GM12865 (cell line): Measurements from ENCODE around the gene GALNT2.

ENCODE experiments used
- DNase-seq: peaks from one replicate; pipeline ENCODE4 v3.0.0; 2010; ENCODE audit warnings: low read depth
- H3K4me3 ChIP-seq: 2 replicates; pipeline ENCODE4 v1.5.1; 2011; ENCODE audit warnings: mild to moderate bottlenecking, low read depth, low read length, control low read depth
- CTCF ChIP-seq: IDR thresholded peaks from 2 replicates; pipeline ENCODE4 v1.5.1; 2011; ENCODE audit warnings: low read length, control low read depth, low read depth, inconsistent platforms; ENCODE audit not compliant: insufficient read depth; ENCODE audit errors: missing control alignments

GALNT2 gene

GRCh38 chr1:230095938-230096337 is 28.9 kb downstream of the GALNT2 start:
- no peak for DNase-seq
- H3K4me3 ChIP-seq = no peak overlapping the region
- no peak for TF ChIP-seq CTCF

GRCh38 chr1:230097370-230097769 is 30.3 kb downstream of the GALNT2 start:
- TF ChIP-seq CTCF = no peak
- H3K4me3 ChIP-seq = no peak overlapping the region
- DNase-seq = no peak

- no peak for DNase-seq
- H3K4me3 ChIP-seq = no peak overlapping the region
- no peak for TF ChIP-seq CTCF
These were observed 31.7 kb downstream of the GALNT2 start for GRCh38 chr1:230098723-230099122.

- DNase-seq = no peak
- TF ChIP-seq CTCF = no peak
These were observed 32.4 kb downstream of the GALNT2 start for GRCh38 chr1:230099465-230099864.

GRCh38 chr1:230100932-230101331 is 33.9 kb downstream of the GALNT2 start:
- DNase-seq = no peak
- H3K4me3 ChIP-seq = no peak overlapping the region
- no peak for TF ChIP-seq CTCF

More at GRCh38 chr1:230099465-230099864, 32.4 kb downstream of the GALNT2 start:
- no peak overlapping the region for H3K4me3 ChIP-seq

- no peak overlapping the region for H3K4me3 ChIP-seq
- no peak for TF ChIP-seq CTCF
- DNase-seq = no peak
These were observed 34.5 kb downstream of the GALNT2 start for GRCh38 chr1:230101556-230101955.

- no peak overlapping the region for H3K4me3 ChIP-seq
These were observed 35.0 kb downstream of the GALNT2 start for GRCh38 chr1:230102046-230102445.

More at GRCh38 chr1:230102046-230102445, 35.0 kb downstream of the GALNT2 start:
- TF ChIP-seq CTCF = no peak
- DNase-seq = no peak
